HG02798 (cell line): ENCODE data around the gene MPP7.
"Not testable (repeated sequence)": the region's sequence is repeated elsewhere in the genome, so short reads cannot be mapped to it uniquely, and the experiment has no call there.

ENCODE experiments used
- ATAC-seq: cut with Tn5 transposase; IDR thresholded peaks from one replicate; pipeline ENCODE4 v1.9.1; 2021; ENCODE audit warnings: mild to moderate bottlenecking; ENCODE audit not compliant: unreplicated experiment, poor library complexity

Gene MPP7

DNA sequence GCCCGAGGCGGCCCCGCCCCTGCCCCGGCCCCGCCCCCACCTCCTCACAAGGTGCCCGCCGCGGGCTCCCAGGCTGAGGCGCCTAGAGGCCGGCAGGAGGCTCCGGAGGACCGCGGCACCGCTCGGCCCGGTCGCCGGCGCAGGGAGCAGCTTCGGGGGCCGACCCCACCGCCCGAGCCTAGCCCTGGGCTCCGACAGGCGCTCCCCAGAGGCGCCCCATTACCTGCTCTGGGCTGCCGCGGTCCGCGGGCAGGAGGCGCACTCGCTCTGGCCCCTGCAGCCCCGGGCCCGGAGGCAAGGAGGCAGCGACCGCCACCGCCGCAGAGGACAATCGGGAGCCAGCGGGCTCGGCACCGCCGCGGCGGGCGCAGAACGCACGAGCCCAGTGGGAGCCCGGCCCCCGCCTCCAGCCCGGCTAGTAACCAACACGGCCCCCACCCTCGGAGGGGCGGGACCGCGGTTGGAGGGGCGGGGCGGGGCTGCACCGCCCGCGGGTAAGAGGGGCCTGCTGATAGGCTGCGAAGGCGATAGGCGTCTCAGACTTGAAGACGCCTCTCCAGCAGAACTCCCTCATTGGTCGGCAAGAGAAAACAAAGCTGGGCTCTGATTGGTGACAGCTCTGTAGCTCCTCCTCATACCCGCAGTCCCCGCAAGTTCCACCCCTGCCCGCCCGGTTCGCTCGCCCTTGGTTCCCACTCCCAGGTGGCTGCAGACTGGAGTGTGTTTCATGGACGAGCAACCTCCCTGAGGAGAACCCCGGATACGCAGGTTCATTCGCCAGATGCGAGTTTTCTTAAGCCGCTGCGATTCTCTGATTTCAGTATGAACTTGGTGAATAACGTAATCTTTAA, at the start of gene MPP7:
Gene MPP7 (minus strand): TSS at position 427 of the 851 bp plus-strand sequence. CDS start 64,460 bp downstream, outside the sequence.
- ATAC-seq = peak; percentile 100

DNA sequence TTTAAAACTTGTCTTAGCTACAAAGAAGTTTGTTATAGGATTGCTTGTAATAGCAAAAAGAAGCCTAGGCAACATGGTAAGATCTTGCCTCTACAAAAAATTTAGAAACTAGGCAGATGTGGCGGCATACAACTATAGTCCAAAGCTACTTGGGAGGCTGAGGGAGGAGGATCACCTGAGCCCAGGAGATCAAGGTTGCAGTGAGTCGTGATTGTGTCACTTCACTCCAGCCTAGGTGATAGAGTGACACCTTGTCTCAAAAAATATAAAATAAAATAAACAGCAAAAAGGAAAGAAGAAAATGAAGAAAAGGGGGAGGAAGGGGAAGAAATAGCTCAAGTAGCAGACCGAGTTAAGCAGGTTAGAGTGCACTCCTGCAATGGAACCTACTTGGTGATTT, 47.0 kb upstream of the MPP7 start:
- no peak for ATAC-seq

GRCh38 chr10:28343987-28344895, 41.4 kb upstream of the MPP7 start:
- ATAC-seq = no peak

- no peak for ATAC-seq
Observed at GRCh38 chr10:28343252-28343651, 40.4 kb upstream of the MPP7 start.

GRCh38 chr10:28341679-28342078, 38.8 kb upstream of the MPP7 start:
- not testable (repeated sequence) for ATAC-seq

DNA sequence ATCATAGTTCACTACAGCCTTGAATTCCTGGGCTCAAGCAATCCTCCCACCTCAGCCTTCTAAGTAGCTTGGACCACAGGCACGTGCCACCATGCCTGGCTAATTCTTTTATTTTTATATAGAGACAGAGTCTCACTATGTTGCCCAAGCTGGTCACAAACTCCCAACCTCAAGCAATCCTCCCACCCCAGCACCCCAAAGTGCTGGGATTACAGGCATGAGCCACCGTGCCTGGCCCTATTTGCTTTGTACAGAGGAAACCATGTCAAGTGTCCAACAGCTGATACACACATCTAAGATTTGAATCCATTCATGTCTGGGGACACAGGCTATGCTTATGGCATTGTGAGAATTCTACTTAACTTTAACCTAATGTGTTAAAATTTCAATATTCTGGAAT, 29.9 kb upstream of the MPP7 start:
- ATAC-seq = no peak

GRCh38 chr10:28331841-28332240, 29.0 kb upstream of the MPP7 start:
- no peak for ATAC-seq

DNA sequence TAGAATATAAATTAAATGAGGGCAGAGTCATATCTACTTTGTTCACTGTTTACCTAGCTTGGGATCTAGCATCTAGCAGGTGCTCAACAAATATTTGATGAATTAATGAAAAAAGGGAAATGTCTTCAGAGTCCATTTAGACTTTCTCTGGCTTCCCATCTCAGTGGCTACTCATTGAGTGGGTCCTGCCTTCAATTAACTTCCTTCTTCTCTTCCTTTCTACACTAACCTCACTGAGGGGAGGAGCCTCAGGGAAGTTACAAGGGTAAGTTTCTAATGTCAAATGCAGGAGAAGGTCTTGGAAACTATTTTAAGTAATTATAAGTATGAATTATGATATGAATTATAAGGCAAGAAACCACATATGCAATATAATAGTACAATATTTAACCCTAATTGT, 28.2 kb upstream of the MPP7 start:
- ATAC-seq = no peak

DNA sequence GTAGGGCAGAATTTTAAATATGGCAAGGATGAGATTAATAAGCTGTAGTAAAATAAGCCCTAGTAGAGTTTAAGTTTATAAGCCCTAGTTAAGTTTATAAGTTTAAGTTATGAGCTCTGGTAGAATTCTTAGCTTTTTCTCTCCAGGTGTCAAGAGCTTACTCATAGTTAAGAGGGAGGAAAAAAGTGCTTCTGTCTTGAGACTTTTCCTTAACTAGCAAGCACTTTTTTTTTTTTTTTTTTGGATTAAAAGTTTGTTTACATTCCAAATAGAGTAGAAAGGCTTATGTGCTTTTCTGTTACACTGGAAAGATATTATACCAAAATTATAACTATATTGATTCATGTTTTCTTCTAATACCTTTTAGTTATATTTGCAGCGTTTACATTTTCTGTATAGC, 25.5 kb upstream of the MPP7 start:
- ATAC-seq = no peak

DNA sequence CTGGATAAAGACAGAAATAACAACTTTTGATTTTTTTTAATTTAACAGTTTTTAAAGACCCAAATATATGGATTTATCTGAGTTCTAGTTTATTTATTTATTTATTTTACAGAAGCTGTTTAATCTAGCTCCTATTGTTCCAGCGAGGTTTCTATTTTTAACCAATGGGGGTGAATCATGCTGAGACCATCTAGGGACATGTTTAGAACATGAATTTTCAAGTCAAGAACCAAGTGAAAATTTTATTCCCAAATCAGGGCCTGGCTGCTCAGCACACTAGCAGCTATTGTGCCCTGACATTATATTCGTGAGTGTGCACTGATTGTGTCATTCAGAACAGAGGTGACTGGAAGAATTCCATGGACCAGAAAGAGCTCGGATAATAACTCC, 24.6 kb upstream of the MPP7 start:
- ATAC-seq = no peak

DNA sequence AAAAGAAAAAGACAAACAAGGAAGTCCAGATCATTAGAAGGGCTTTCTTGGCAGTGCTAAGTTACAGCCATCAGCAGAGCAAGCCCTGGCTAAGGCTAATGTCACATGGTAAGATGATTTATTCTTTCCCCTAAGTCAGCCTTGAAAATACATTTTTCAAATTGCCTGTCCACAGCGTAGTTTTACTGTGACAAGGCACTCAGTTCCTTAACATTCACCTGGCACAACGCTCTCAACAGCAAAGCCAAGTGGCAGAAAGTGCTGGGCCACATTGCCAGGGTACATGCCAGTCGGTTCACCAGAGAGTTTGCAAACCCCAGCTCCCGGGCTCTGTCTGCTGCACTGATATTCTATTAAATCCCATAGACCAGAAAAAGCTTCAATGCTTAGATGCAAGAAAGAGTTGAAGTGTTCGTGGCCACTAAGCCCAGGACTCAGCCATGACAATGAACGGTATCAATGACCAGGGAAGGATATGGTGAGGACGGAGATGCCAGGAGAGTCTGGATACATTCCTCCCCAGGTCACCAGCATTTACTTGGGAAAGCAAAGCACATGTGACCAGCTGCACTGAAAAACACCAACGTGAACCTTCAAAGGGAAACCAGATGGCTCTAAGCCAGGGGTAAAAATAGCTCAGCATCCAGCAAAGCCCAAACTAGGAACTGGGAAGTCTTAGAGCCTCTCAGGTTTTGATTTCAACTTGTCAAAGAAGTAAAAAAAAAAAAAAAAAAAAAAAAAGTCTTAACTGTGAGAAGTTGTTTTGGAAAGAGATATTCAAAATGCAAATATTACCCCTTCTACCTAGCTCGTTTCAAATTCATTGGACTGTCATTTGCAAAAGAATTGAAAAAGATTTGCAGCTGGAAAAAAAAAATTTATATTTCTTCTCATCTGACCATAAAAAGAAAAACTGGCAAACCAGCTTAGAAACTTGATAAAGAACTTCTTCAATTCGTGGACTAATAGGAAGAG, 23.9 kb upstream of the MPP7 start:
- no peak for ATAC-seq

DNA sequence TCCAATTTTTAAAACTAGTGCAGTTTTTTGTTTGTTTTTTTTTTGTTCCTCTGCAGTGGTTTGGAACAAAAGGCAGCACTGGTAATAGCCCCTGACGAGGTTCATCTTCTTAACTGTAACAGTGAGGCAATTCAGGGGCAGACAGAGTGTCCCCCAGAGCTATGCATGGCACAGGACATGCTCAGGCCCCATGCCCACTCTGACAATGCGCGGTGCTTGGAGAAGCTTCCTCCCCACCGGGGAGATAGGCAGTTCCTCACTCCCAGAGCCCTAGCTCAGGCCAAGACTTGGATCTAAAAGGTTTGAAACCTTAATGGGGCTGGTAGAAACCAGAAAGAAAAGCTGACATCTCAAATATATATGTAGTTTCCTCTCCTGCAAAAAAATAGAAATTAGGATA, 17.9 kb upstream of the MPP7 start:
- no peak for ATAC-seq

DNA sequence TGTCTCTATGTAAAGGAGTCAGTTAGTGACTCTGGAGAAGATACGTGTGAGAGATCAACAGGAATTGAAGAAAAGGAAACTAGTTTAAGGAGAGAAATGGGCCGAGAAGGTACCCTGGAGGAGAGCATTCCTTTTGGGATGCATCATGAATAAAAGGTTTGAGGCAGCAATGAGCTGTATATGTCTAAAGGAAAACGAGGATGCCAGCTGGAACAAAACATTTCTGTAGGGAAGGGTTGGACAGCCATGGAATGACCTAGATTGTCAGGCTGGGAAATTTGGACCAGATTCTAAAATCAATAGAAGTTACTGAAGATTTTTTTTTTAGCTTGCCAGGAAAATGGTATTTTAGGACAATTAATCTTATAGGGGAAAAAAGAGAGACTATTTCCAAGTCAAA, 17.2 kb upstream of the MPP7 start:
- no peak for ATAC-seq

- not testable (repeated sequence) for ATAC-seq
Observed at GRCh38 chr10:28319061-28319460, 16.2 kb upstream of the MPP7 start.

GRCh38 chr10:28318626-28319025, 15.8 kb upstream of the MPP7 start:
- ATAC-seq = no peak

GRCh38 chr10:28317760-28318159, 14.9 kb upstream of the MPP7 start:
- no peak for ATAC-seq

- no peak for ATAC-seq
Observed at GRCh38 chr10:28316696-28317095, 13.8 kb upstream of the MPP7 start.

- ATAC-seq = no peak
Observed at GRCh38 chr10:28315140-28315539, 12.3 kb upstream of the MPP7 start.

DNA sequence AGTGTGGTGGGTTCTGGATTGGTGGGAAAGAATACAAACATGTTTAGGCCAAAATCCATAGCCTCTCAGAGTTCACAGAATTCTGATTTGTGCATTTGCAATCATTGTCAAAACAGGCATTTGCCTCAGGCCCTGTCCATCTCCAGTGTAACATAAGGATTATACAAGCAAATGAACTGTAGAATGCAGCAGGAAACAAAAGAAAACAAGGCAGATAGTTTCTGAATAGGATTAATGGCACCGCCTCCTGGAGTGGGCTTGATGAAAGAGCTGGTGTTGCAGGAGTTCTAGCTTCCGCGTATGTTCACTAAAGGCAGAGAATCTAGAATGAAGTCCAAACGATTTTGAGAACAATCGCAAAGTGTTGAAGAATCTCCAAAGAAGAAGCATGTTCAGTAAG, 11.3 kb upstream of the MPP7 start:
- no peak for ATAC-seq

DNA sequence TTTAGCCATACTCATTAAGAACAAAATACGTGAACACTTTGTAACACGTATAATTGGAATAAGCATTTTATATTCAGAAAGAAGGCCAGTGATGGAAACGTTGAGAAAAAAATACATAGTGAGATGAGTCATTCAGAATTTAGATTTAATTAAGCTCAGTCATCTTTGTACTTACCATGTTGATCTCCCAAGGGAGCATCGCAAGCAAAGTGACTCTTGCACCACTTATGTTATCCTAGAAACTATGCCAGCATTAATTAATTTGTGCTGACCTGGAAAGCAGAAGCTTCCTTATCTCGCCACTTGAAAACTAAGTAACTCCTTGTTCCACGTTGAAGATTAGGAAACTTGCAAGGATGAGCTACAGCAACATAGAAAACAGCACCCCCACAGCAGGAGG, 9.7 kb upstream of the MPP7 start:
- no peak for ATAC-seq
